Muscle layer of duodenum (tissue), 2 donors: ENCODE data around the gene TLCD2.
"Not testable (repeated sequence)": the region's sequence is repeated elsewhere in the genome, so short reads cannot be mapped to it uniquely, and the experiment has no call there.

Experiments
- H3K27ac ChIP-seq: one replicate; pipeline ENCODE4 v1.7.0; 2013; ENCODE audit warnings: mild to moderate bottlenecking, low read length
- H3K27me3 ChIP-seq: one replicate; pipeline ENCODE4 v1.7.0; 2013; ENCODE audit warnings: low read depth, mild to moderate bottlenecking, control low read depth, low read length
- H3K36me3 ChIP-seq, 2 donors: one replicate each; pipeline ENCODE4 v1.7.0; 2013; ENCODE audit warnings: low read length in 2 of 2, control low read depth in 1 of 2, mild to moderate bottlenecking in 1 of 2; ENCODE audit not compliant: insufficient read depth in 2 of 2, control insufficient read depth in 1 of 2
- H3K4me1 ChIP-seq, 2 donors: one replicate each; pipeline ENCODE4 v1.7.0; 2013; ENCODE audit warnings: low read length in 2 of 2, mild to moderate bottlenecking in 2 of 2, control low read depth in 1 of 2, moderate library complexity in 1 of 2; ENCODE audit not compliant: insufficient read depth in 2 of 2, control insufficient read depth in 1 of 2
- H3K4me3 ChIP-seq, 2 donors: one replicate each; pipeline ENCODE4 v1.7.0; 2013; ENCODE audit warnings: low read length in 2 of 2, low read depth in 1 of 2, mild to moderate bottlenecking in 1 of 2
- H3K9me3 ChIP-seq, 2 donors: one replicate each; pipeline ENCODE4 v1.7.0; 2013; ENCODE audit warnings: low read length in 2 of 2, control low read depth in 1 of 2, mild to moderate bottlenecking in 1 of 2; ENCODE audit not compliant: control insufficient read depth in 1 of 2
- donor health status: healthy.

The TLCD2 gene

DNA sequence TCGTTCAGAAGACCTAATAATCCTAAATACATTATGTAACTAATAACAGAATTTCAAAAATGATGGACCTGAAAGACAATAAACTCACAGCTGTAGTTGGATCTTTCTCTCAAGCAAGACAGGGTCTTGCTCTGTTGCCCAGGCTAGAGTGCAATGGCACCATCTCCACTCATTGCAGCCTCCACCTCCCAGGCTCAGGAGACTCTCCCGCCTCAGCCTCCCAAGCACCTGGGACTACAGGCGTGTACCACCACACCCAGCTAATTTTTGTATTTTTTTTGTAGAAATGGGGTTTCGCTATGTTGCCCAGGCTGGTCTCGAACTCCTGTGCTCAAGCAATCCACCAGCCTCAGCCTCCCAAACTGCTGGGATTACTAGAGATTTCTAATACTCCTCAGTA lies 46.2 kb downstream of the TLCD2 start:
- not testable (repeated sequence) for H3K27me3 ChIP-seq, H3K9me3 ChIP-seq, H3K4me1 ChIP-seq, H3K27ac ChIP-seq, H3K4me3 ChIP-seq
- peaks cover 58 to 61% of the 10 kb centered on the region in 2 donors for H3K36me3 ChIP-seq

DNA sequence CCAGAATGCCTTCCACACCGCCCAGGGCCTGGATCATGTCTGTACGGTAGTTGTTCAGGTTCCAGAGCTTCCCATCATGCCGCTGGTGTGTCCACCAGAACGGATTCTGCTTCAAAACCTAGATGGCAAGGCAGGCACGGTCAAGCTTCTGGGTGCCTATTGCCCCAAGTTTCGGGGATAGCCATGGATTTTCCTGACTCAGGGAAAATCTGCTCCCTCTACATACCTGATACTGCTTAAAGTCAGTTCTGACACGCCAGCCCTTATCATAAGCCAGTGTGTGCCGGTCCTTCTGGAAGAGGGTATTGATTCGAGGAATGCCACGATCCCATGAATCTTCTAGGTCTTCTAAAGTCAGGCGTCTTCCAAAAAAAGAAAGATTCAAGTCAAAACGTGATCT lies 49.1 kb downstream of the TLCD2 start:
- peaks cover 70 to 76% of the 10 kb centered on the region in 2 donors for H3K36me3 ChIP-seq
- no peak overlapping the region for H3K4me3 ChIP-seq
- no peak overlapping the region for H3K27ac ChIP-seq
- H3K4me1 ChIP-seq, result no peaks in the 10 kb centered on the region
- no peaks in the 10 kb centered on the region for H3K27me3 ChIP-seq
- H3K9me3 ChIP-seq, result no peaks in the 10 kb centered on the region

DNA sequence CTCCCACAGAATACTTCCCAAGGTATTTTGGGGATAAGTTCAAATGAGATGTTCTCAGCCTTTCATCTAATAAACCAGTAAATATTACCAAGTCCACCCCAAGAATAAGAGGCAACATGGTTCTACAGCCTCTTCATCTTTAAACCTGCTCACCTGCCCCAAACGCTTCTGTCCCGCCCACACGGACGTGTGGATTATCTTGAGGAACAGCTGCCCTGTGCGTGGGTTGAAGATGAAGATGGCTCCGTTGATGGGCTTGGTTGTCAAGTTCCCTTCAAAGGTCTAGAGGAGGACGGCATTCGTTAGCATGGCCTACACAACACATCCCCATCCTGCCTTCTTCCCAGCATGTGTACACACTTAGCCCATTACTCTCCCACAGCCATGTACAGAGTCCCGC lies 52.1 kb downstream of the TLCD2 start:
- H3K9me3 ChIP-seq, result no peaks in the 10 kb centered on the region
- no peaks in the 10 kb centered on the region for H3K4me1 ChIP-seq
- no peaks in the 10 kb centered on the region for H3K27me3 ChIP-seq
- H3K36me3 ChIP-seq, result peaks cover 81 to 94% of the 10 kb centered on the region in 2 donors
- no peak overlapping the region for H3K27ac ChIP-seq
- no peak overlapping the region for H3K4me3 ChIP-seq

DNA sequence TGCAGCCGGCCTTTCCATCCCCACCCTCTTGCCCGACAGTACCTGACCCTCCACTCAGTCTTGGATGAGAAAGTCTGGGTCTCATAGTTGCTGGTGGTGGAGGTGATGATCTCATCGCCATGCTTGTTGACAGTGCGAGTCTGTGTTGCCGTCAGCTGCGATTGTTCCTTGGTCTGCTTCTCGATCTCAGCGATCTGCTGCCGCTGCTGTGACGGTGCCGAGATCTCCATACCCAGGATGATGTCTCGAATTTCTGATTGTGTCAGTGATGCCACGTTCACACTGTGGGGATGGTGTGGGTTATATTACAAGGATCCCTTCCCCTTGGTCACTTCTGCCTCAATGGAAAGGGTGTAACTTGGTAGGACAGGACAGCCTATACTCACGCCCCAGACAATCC lies 56.4 kb downstream of the TLCD2 start:
- no peak overlapping the region for H3K27ac ChIP-seq
- no peak overlapping the region for H3K4me3 ChIP-seq
- H3K36me3 ChIP-seq, result peaks cover 65 to 79% of the 10 kb centered on the region in 2 donors
- H3K27me3 ChIP-seq, result no peaks in the 10 kb centered on the region
- peaks cover 5 to 13% of the 10 kb centered on the region in 2 donors for H3K4me1 ChIP-seq
- H3K9me3 ChIP-seq, result no peaks in the 10 kb centered on the region

DNA sequence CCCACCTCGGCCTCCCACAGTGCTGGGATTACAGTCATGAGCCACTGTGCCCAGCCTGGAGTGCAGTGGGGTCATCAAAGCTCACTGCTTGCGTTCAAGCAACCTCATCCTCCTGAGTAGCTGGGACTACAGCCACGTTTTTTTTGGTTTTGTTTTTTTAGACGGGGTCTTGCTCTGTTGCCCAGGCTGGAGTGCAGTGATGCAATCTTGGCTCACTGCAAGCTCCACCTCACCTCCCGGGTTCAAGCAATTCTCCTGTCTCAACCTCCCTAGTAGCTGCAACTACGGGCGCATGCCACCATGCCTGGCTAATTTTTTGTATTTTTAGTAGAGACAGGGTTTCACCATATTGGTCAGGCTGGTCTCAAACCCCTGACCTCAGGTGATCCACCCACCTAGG lies 57.4 kb downstream of the TLCD2 start:
- not testable (repeated sequence) for H3K27ac ChIP-seq, H3K9me3 ChIP-seq, H3K4me3 ChIP-seq, H3K27me3 ChIP-seq
- Histone ChIP-seq H3K4me1 (peaks cover 5 to 20% of the 10 kb centered on the region in 2 donors), H3K36me3 (peaks cover 56 to 70% of the 10 kb centered on the region in 2 donors)
